ENCODE measurements around the gene TMEM202. TPM values are rescaled to one million over a fixed set of nuclear protein-coding genes. Genes with fewer than 3 reads are reported as not detected.

The TMEM202 gene, protein sequence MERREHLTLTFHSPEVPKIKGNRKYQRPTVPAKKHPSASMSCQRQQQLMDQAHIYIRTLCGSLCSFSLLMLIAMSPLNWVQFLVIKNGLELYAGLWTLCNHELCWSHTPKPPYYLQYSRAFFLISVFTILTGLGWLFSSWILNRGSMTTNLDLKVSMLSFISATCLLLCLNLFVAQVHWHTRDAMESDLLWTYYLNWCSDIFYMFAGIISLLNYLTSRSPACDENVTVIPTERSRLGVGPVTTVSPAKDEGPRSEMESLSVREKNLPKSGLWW
- total RNA-seq: not detected

DNA sequence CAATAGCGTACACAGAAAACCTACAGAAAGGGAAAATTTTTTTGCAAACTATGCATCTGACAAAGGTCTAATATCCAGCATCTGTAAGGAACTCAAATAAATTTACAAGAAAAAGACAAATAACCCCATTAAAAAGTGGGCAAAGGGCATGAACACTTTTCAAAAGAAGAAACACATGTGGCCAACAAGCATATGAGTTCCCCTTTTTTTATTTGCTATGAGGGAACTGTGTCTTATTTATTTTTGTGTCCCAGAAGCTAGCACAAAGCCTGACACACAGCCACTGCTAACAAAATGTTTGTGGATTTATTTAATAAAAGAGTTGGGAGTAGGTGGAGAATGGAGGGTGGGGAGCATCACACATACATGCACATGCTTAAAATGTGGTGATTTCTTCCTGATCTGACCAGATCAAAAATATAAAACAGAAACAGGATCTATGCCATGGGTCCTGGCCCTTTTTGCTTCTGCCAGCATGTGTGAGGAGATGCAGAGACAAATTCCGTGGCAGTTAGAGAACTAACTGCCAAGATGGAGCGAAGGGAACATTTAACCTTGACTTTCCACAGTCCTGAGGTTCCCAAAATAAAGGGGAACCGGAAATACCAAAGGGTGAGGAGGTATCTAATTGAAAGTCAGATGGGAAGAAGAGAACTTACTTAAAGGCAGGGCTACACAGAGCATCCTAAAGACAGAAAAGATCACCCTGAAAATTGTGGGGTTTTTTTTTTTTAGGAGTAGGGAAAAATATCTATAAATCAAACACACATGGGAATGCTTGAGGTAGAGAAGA lies at the start of gene TMEM202:
Gene TMEM202, plus strand, starts transcription at position 510 of the 793 bp plus-strand sequence. Its CDS starts 22 bp downstream, at position 532.
- no peak for DNase-seq (ENCODE audit: low spot score in 2 of 2)
- H3K4me1 ChIP-seq: no peaks in the 10 kb centered on the region
- peaks cover 4% of the 10 kb centered on the region for H3K27me3 ChIP-seq
- no peak within 1 kb of the TSS for H3K27ac ChIP-seq
- H3K4me3 ChIP-seq: no peak within 1 kb of the TSS
- TF ChIP-seq EP300 (IDR thresholded peaks at IDR 0.05): no peak
- no peak for TF ChIP-seq POLR2AphosphoS5 (IDR thresholded peaks at IDR 0.05)
- no peak for TF ChIP-seq POLR2A (IDR thresholded peaks at IDR 0.05)
- TF ChIP-seq, protein P1, sequence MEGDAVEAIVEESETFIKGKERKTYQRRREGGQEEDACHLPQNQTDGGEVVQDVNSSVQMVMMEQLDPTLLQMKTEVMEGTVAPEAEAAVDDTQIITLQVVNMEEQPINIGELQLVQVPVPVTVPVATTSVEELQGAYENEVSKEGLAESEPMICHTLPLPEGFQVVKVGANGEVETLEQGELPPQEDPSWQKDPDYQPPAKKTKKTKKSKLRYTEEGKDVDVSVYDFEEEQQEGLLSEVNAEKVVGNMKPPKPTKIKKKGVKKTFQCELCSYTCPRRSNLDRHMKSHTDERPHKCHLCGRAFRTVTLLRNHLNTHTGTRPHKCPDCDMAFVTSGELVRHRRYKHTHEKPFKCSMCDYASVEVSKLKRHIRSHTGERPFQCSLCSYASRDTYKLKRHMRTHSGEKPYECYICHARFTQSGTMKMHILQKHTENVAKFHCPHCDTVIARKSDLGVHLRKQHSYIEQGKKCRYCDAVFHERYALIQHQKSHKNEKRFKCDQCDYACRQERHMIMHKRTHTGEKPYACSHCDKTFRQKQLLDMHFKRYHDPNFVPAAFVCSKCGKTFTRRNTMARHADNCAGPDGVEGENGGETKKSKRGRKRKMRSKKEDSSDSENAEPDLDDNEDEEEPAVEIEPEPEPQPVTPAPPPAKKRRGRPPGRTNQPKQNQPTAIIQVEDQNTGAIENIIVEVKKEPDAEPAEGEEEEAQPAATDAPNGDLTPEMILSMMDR (IDR thresholded peaks at IDR 0.05): no peak
- WGBS: 68% methylated on average over 4 of the region's 4 CpGs
- no peaks in the 10 kb centered on the region for H3K9me3 ChIP-seq
- H3K36me3 ChIP-seq: no peaks in the 10 kb centered on the region

DNA sequence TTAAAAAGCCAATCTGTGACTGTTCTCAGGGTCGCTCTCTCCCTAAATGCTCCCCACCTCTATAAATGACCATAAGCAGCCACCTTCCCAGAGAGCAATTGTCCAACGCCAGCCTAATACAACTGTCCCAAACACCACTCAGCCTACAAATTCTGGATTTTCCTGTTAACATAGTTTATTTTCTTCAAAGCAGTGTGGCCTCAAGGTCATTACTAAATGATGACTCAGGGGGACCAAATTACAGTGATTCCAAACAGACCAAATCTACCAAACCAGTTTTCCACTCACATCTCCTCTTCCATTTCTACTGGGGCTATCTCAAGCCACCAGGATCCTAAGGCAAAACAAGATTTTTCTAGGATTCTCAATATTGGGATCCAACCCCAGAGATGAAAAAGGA lies 44.8 kb upstream of the TMEM202 start:
- H3K36me3 ChIP-seq: peaks cover 79% of the 10 kb centered on the region
- TF ChIP-seq POLR2A (IDR thresholded peaks at IDR 0.05) (no peak), EP300 (IDR thresholded peaks at IDR 0.05) (no peak), POLR2AphosphoS5 (IDR thresholded peaks at IDR 0.05) (no peak)
- TF ChIP-seq, protein P1 (IDR thresholded peaks at IDR 0.05): no peak
- WGBS: 91% methylated on average over 2 of the region's 2 CpGs
- DNase-seq (ENCODE audit: low spot score in 2 of 2): no peak
- H3K4me3 ChIP-seq: no peak overlapping the region
- H3K27me3 ChIP-seq: no peaks in the 10 kb centered on the region
- no peaks in the 10 kb centered on the region for H3K9me3 ChIP-seq
- no peak overlapping the region for H3K27ac ChIP-seq
- H3K4me1 ChIP-seq: peaks cover 8% of the 10 kb centered on the region

DNA sequence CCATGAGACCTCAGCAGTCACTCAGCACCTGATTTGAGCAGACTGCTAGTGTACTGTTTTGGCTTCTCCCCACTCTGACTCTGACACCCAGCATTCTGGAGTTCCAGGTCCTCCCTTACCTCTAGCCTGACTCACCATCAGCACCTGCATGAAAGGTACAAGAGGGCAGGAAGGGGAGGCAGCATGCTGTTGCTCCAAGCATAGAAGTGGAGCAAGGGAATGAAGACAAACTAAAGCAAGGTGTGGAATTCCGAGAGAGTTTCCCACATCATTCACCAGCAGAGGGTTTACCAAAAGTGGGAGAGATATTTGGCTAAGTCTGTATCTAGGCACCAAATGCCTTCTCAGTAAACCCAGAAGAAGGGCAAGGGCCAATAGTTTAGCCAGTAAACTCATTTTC lies 43.6 kb upstream of the TMEM202 start:
- WGBS: 100% methylated on average over 1 of the region's 1 CpG
- Histone ChIP-seq H3K27me3 (no peaks in the 10 kb centered on the region), H3K4me3 (no peak overlapping the region), H3K27ac (no peak overlapping the region), H3K4me1 (peaks cover 20% of the 10 kb centered on the region), H3K9me3 (no peaks in the 10 kb centered on the region), H3K36me3 (peaks cover 67% of the 10 kb centered on the region)
- TF ChIP-seq EP300 (IDR thresholded peaks at IDR 0.05) (no peak), POLR2A (IDR thresholded peaks at IDR 0.05) (no peak)
- no peak for DNase-seq (ENCODE audit: low spot score in 2 of 2)

DNA sequence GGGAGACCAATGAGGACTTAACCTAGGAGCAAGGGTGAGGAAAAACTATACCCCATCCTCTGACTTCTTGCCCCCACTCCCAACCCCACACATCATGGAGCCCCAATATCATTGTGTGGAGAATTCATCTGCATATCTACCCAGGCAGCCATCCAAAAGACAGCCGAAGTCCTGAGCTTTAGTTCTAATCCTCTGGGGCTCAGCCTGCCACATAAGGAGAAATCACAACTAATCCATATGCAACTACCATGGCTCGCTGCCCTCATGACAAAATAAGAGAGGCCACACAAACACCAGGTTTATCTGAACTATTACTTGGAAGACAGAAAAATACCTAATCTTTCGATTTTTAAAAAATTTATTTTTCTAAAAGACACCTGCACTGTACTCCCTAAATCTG lies 40.0 kb upstream of the TMEM202 start:
- peaks cover 33% of the 10 kb centered on the region for H3K36me3 ChIP-seq
- no peak for TF ChIP-seq POLR2AphosphoS5 (IDR thresholded peaks at IDR 0.05)
- no peak for TF ChIP-seq POLR2A (IDR thresholded peaks at IDR 0.05)
- TF ChIP-seq, protein P1 (IDR thresholded peaks at IDR 0.05): no peak
- TF ChIP-seq EP300 (IDR thresholded peaks at IDR 0.05): no peak
- H3K27me3 ChIP-seq: no peaks in the 10 kb centered on the region
- H3K27ac ChIP-seq: peak overlapping the region; percentile 16
- no peak overlapping the region for H3K4me3 ChIP-seq
- no peaks in the 10 kb centered on the region for H3K9me3 ChIP-seq
- DNase-seq (ENCODE audit: low spot score in 2 of 2): no peak
- WGBS: 81% methylated on average over 3 of the region's 3 CpGs
- H3K4me1 ChIP-seq: peaks cover 33% of the 10 kb centered on the region

DNA sequence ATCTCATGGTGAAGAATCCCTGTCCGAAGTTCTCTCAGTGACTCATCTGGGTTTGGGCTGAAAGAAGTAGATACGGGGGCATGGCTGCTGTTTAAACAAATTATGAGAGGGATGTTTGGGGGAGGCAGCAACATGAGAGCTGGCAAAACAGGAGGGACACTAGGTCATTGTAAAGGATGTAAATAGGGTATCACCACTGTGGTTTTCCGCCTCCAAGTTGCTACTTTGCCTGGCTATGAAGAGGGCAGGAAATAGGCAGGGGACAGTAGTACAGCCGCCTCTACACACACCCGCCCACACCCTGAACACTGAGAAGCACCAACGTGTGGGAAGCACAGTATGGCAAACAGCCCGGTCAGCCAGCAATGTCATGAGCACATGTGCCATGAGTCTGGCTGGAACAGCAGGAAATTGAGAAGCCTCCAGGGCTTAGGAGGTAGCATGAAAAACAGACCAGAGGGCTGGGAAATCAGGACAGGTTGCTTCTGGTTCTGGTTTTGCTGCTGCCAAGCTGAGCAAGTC lies 39.4 kb upstream of the TMEM202 start:
- no peaks in the 10 kb centered on the region for H3K27me3 ChIP-seq
- H3K4me1 ChIP-seq: peaks cover 33% of the 10 kb centered on the region
- peaks cover 27% of the 10 kb centered on the region for H3K36me3 ChIP-seq
- peak overlapping the region; percentile 77 for H3K27ac ChIP-seq
- peak; percentile 84 to 88 for DNase-seq (ENCODE audit: low spot score in 2 of 2)
- H3K4me3 ChIP-seq: no peak overlapping the region
- TF ChIP-seq POLR2AphosphoS5 (IDR thresholded peaks at IDR 0.05): peak in 1 of 3 donors; percentile 30
- TF ChIP-seq, protein P1 (IDR thresholded peaks at IDR 0.05): no peak
- no peaks in the 10 kb centered on the region for H3K9me3 ChIP-seq
- WGBS: 14% methylated on average over 7 of the region's 7 CpGs

Data from suprapubic skin (tissue), 4 donors.